GM18861 (cell line): ENCODE data around the gene RAB4A.

ENCODE experiments used
- ATAC-seq: cut with Tn5 transposase; IDR thresholded peaks from one replicate; pipeline ENCODE4 v1.9.1; 2021; ENCODE audit not compliant: unreplicated experiment

RAB4A gene

GRCh38 chr1:229243638-229244037, 27.3 kb upstream of the RAB4A start:
- ATAC-seq, result no peak

DNA sequence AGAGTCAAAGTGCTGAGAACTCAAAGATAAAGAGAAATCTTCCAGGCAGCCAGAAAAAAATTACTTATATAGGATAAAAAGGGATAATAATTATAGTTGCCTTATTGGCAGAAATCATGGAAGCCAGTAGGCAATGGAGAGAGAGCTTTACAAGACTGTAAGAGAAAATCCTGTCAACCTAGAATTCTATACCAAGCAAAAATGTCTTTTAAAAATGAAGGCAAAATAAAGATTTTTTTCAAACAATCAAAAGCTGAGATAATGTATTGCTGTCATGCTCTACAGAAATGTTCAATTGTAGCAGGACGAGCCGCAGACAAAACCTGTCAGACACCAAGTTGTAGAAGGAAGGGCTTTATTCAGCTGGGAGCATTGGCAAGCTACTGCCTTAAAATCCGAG, 26.8 kb upstream of the RAB4A start:
- no peak for ATAC-seq

- no peak for ATAC-seq
Measured at GRCh38 chr1:229247871-229248270, 23.0 kb upstream of the RAB4A start.

DNA sequence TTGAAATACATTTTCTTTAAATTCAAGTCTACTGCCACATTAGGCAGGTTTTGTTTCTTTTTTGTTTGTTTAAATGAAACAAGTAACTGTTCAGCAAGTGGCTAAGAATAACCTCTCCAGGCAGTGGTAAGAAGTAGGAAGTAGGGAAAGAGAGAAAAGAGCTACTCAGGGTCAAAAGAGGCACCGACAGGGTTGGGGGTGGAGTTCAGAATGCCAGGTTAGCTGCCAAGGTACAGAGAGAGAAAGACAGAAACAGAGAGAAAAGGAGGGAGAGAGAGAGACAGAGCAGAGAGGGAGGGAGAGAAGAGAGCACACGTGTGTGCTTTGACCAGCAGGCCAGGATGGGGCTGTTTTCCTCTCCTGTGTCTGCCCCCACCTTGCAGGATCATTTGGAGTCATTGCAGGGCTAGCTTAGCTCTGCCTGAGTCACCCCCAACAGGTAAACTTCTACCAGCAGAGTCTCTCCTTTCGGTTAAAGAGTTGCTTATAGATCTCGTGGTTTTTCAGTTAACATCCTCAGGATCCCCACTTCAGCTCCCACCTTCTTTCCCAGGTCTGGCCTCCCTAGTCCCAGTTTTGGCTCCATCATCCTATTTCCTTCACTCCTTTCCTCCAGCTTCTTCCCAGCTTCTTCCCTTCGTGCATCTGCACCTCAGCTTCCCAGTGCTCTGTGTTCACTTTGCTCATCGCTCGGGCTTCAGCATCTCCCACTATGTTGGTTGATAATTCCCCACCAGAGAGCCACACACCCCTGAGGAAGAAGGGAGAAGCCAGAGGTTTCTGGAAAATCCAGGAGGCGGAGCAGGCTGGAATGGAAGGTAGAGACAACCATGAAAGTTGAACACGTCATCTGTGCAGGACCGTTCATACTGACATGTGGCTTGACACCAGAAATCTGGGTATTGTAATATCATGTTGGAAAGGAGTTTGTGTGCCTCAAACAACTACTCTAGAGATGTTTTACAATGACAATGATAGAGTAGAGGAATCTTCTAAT, 21.8 kb upstream of the RAB4A start:
- ATAC-seq, result no peak

GRCh38 chr1:229249854-229250644, 20.9 kb upstream of the RAB4A start:
- no peak for ATAC-seq

DNA sequence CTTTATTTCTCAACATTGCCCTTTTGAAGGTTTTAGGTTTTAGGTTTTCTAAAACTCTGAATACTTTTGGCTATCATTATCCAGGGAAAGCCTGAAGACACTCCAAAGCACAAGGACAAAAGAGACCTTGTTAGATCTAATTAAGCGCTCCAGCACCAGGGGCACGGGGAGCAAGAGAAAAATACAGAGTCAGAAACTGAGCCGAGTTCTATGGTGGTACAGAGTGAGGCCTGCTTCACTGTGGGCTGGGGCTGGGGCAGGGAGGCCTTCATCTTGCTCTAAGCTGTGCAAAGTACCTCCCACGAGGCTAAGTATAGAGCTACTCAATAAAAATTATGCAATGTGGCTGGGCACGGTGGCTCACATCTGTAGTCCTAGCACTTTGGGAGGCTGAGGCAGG, 19.7 kb upstream of the RAB4A start:
- ATAC-seq, result no peak

- ATAC-seq, result no peak
Measured at GRCh38 chr1:229252228-229252984, 18.5 kb upstream of the RAB4A start.

DNA sequence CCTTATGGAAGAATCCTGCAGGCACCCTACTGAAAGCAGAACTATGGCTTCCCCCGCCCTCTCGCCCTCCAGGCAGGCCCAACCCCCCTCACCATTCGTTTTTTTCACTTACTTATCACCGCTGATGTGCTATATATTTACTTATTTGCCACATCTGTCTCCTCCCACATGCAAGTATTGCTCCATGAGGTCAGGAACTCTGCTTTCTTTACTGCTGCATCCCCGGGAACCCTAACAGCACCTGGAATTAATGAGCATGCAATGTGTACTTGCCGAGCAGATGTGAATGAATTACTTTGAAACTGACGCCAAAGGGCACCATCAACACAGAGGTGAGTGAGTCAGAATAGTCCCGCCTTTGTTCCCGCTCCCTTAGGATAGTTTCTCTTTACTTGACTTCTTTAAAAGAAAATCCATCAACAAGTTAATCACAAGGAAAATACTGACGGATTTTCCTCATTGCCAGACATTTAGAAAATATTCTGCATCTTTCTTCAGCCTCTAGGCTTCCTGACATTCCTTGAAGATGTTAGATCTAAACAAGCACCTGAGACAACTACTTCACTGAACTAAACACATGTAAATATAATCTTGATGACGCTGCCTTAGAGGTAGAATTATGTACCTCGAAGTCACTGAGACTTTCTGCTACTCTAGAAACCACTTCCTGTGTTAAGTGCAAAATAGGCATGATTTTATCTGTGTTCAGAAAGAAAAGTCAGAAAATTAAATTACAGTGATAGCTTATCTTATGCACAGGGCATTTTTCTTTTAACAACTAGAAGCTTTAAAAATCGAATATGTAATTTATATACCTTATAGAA, 17.5 kb upstream of the RAB4A start:
- ATAC-seq, result peak; percentile 55

- peak; percentile 36 for ATAC-seq
Measured at GRCh38 chr1:229254910-229255541, 15.9 kb upstream of the RAB4A start.

- peak; percentile 38 for ATAC-seq
Measured at GRCh38 chr1:229258031-229258756, 12.7 kb upstream of the RAB4A start.

- ATAC-seq, result no peak
Measured at GRCh38 chr1:229258757-229259060, 12.2 kb upstream of the RAB4A start.

DNA sequence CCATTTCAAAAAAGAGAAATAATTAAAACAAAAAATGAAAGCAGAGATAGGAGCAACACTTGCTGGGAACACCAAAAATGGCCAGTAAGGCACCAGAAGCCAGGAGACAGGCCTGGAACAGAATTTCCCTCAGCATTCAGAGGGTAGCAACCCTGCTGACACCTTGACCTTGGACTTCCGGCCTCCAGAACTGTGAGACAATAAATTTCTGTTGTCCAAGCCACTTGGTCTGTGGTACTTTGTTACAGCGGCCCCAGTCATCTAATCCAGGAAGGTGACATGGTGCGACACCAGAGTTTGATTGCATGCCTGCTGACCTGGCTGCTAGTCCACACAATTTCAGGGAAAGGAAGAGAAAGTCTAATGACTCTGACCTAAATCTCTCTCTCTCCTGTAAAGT, 10.6 kb upstream of the RAB4A start:
- no peak for ATAC-seq

GRCh38 chr1:229262239-229262638, 8.7 kb upstream of the RAB4A start:
- no peak for ATAC-seq

DNA sequence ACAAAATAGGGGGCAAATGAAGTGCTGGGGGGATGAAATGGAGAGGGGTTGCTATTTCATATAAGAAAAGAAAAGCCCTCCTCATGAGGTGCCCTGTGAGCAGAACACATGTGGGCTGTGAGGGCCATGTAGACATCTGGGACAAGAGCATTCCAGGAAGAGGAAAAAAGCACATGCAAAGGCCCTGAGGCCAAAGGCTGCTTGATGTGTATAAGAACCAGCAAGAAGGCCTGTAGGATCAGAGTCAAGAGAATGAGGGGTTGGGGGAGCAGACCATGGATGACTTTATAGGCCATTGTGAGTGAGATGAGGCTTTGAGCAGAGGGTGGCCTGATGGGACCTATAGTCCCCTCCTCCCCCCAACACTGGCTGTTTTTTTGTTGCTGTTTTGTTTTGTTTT, 7.7 kb upstream of the RAB4A start:
- ATAC-seq, result no peak

GRCh38 chr1:229264068-229264467, 6.8 kb upstream of the RAB4A start:
- no peak for ATAC-seq

DNA sequence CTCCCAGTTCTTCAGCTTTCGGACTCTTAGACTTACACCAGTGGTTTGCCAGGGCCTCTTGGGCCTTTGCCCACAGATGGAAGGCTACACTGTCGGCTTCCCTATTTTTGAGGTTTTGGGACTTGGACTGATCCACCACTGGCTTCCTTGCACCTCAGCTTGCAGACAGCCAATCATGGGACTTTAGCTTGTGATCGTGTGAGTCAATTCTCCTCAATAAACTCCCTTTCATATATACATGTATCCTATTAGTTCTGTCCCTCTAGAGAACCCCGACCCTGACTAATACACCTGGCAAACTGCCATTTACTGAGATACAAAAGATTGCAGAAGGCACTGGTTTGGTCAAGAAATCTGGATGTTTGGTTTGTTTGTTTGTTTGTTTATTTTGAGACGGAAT, 6.4 kb upstream of the RAB4A start:
- no peak for ATAC-seq

DNA sequence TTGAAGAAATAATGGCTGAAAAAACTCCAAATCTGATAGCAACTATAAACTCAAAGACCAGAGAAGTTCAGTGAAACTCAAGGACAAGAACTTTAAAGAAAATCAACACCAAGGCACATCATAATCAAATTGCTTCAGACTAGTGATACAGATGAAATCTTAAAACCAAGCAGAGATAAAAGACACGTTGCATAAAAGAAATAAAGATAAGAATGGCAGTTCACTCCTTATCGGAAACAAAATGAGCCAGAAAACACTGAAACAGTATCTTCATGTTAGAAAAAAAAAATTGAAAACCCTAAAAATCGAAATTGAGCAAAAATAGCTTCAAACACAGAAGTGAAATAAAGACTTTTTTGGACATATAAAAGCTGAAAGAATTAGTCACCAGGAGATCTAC, 4.6 kb upstream of the RAB4A start:
- ATAC-seq, result no peak

GRCh38 chr1:229266832-229267500, 3.9 kb upstream of the RAB4A start:
- ATAC-seq, result no peak

- no peak for ATAC-seq
Measured at GRCh38 chr1:229268505-229268904, 2.4 kb upstream of the RAB4A start.
